Body of pancreas (tissue), 4 donors: Measurements from ENCODE around the gene IKZF4.
"Not testable (repeated sequence)": the region's sequence is repeated elsewhere in the genome, so short reads cannot be mapped to it uniquely, and the experiment has no call there.

Source experiments
- POLR2A ChIP-seq, 3 donors: fragments of 450-650 bp; IDR thresholded peaks; one replicate each; pipeline ENCODE4 v1.6.1; 2016; ENCODE audit warnings: antibody characterized with exemption in 3 of 3, mild to moderate bottlenecking in 2 of 3
- TF ChIP-seq, protein P1 (sequence below), 7 experiments: fragments of 450-650 bp in 4 of 7; fragments of 200-600 bp in 3 of 7; sonication (generic) in 3 of 7; IDR thresholded peaks; one replicate each; pipeline ENCODE4 v1.5.1; 2016 to 2019; ENCODE audit warnings: antibody characterized with exemption in 7 of 7

DNA sequence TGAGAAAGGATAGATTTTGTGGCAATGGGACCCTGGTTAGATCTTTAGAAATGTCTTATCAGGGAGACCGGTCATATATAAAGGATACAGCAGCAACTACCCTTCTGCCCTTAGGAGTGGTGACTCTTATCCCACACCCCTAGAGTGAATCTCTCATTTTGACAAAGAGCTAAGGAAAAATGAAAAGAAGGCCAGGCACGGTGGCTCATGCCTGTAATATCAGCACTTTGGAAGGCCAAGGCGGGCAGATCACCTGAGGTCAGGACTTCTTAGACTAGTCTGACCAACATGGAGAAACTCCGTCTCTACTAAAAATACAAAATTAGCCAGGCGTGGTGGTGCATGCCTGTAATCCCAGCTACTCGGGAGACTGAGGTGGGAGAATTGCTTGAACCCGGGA is 34.9 kb upstream of the IKZF4 start:
- TF ChIP-seq, protein P1, sequence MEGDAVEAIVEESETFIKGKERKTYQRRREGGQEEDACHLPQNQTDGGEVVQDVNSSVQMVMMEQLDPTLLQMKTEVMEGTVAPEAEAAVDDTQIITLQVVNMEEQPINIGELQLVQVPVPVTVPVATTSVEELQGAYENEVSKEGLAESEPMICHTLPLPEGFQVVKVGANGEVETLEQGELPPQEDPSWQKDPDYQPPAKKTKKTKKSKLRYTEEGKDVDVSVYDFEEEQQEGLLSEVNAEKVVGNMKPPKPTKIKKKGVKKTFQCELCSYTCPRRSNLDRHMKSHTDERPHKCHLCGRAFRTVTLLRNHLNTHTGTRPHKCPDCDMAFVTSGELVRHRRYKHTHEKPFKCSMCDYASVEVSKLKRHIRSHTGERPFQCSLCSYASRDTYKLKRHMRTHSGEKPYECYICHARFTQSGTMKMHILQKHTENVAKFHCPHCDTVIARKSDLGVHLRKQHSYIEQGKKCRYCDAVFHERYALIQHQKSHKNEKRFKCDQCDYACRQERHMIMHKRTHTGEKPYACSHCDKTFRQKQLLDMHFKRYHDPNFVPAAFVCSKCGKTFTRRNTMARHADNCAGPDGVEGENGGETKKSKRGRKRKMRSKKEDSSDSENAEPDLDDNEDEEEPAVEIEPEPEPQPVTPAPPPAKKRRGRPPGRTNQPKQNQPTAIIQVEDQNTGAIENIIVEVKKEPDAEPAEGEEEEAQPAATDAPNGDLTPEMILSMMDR (IDR thresholded peaks at IDR 0.05), result not testable (repeated sequence)
- TF ChIP-seq POLR2A (IDR thresholded peaks at IDR 0.05), result not testable (repeated sequence)
